Lung microvascular endothelial cell (primary cell): ENCODE data around the gene TATDN2. TPM values are rescaled to one million over a fixed set of nuclear protein-coding genes. Genes with fewer than 3 reads are reported as not detected.

Experiments used
- DNase-seq, 2 donors: peaks; one replicate each; pipeline versions ENCODE4 v3.0.0 to v3.0.0-alpha.2; 2010; ENCODE audit warnings: low read depth in 2 of 2
- total RNA-seq: library from RNA; depleted of rRNA; stranded (reverse); fragments of >200 nt; gene quantifications from 2 replicates; pipeline ENCODE4 v1.2.1, GENCODE V29; 2014

Gene TATDN2
- total RNA-seq, 1 donor from 2014 or later: 8.9 TPM

DNA sequence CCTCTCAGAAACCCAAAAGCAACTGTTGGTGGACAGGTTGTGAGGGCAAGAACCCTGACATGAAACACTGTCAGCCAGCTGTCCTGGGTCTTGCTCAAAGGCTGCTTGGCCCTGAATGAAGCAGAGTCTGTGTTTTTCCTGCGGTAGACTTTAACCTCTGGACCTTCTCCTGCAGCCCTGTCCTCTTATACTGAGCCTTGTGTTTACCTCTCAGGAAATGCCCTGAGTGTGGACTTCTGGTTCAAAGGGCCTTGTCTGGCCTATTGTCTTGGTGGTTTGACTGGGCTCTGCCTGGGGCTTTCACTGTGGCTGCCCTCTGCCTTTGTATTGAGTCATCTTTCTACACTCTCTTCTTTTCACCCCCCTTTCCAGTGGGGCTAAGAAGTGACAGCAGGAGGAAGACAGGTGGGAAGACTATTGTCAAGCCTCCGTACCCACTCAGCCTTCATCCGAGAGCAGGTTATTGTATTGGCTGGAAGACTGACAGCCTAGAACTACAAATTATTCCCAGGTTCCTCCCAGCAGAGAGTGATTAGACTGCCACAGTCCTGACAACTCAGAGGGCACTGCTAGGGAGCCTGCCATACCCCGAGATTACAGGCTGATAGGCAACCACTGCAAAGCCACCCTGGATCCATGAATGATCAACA is 69.2 kb downstream of the TATDN2 start:
- peak in 1 of 2 donors; percentile 42 for DNase-seq

DNA sequence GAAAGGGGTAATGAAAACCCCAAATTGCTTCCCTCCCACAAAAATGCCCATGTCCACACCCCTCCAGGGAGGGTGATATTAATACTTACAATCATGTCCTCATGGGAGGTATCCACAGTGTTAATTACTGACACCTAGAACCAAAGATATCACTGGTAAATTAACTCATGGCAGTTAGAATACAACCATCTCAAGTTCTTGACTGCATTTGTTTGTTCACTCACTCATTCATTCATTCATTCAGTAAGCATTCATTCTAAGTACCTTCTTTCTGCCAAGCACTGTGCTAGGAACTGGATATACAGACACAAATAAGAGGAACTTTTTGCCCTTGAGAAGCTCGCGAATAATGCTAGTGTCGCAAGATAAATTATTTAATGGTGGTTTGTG is 69.7 kb downstream of the TATDN2 start:
- no peak for DNase-seq

DNA sequence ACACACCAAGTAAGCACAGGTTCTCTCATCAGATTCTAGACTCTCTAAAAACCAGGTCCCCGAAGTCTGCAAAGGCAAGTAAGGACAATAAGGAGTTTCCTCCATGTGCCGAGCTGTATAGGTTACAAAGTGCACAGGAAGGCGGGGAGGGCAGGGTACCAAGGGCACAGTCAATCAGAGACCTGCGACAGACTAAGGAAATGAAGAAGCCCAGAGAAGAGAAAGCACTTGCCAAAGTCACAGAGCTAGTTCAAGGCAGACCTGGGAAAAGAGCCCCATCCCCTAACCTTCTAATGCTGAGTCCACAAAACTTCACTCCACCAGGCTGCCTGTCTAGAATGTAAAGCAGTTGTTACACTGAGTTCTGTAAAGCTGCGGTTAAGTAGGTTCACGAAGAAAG is 71.0 kb downstream of the TATDN2 start:
- no peak for DNase-seq

DNA sequence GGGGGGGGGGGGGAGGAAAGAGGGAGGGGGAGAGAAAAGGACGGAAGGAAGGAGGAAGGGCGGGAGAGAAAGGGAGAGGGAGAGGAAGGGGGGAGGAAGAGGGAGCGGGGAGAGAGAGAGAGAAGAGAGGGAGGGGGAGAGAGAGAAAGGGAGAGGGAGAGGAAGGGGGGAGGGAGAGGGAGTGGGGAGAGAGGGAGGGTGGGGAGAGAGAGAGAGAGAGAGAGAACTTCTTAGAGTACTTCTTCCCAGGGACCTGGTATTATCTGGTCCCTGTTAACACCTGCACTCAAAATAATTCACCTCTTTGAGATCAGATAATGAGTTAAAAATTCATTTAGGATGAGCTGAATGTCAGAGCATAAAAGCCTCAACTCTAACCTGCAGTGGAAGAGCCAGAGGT is 71.5 kb downstream of the TATDN2 start:
- no peak for DNase-seq

DNA sequence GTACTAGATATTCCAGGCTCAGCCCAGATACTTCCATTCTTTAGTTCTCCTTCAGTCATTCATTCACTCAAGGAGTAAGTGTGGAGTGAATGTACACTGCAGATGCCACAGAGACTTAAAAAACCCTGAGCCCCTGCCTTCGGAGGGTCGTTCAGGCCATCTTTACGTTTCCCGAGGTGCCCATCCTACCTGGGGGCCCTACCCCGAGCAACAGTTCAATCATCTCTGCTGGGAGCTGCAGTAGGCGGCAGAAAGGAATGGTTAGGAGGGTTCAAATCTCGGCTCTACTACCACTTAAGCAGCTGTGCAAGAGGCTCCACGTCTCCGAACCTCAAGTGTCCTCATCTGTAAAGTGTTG is 72.0 kb downstream of the TATDN2 start:
- no peak for DNase-seq

DNA sequence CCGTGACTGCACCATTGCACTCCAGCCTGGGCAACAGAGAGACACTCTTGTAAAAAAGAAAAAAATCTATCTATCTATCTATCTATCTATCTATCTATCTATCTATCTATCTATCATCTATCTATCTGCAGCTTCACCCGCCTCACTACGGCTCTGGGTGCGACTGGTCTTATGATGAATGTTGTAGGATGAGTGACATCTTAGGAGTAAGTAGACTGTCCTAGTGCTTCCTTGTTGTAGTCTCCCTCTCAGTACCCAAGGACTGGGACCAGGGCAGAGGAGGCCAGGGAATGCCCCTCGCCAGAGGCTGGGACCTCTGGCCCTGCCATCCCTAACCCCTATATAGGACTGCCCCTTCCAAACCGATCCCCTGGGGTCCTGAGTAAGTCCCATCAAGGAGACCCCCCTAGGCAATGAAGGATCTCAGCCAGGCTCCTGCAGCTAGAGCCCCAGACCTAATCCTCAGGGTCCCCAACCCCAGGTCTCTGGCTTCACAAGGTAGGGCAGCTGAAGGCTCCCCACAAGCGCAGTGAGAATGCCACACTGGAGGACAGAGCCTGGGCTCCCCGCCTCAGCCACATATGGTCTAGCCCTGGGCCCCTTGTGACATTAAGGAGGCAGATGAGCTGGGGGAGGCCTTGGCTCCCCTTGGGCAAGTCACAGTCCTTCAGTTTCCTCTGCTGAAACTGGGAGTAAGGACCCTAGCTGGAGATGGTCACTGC is 73.5 kb downstream of the TATDN2 start:
- no peak for DNase-seq

DNA sequence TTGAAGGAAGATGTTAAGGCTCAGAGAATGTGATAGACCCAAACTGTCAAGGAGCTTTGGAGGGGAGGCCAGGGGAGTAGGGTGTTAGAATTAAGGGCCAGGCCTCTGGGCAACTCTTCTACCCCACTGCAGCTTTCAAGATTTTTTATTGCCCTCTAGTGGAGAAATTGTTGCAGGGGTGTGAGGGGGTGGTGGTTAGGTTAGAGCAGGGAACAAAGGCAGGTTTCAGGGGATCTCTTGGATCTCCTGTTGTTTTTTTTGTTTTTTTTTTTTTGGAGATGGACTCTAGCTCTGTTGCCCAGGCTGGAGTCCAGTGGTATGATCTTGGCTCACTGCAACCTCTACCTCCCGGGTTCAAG is 74.1 kb downstream of the TATDN2 start:
- peak in 1 of 2 donors; percentile 18 for DNase-seq

DNA sequence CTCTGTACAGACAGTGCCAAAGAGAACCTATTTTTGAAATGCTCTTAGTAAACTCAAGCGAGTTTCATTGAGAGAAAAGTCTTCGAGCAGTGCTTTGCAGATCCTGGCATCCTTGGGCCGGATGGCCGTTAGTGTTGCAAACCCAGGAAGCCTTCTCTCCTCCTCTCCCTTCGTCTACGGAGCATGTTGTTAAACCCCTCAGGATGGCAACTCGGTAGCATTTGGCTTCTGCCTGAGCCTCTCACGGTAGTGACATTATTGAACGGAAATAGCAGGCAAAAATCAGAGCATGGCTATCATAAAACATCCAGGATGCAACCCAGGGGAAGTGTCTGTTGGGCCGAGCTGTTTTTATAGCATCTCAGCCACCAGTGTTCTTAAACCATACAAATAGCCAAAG is 79.3 kb downstream of the TATDN2 start:
- DNase-seq: no peak

DNA sequence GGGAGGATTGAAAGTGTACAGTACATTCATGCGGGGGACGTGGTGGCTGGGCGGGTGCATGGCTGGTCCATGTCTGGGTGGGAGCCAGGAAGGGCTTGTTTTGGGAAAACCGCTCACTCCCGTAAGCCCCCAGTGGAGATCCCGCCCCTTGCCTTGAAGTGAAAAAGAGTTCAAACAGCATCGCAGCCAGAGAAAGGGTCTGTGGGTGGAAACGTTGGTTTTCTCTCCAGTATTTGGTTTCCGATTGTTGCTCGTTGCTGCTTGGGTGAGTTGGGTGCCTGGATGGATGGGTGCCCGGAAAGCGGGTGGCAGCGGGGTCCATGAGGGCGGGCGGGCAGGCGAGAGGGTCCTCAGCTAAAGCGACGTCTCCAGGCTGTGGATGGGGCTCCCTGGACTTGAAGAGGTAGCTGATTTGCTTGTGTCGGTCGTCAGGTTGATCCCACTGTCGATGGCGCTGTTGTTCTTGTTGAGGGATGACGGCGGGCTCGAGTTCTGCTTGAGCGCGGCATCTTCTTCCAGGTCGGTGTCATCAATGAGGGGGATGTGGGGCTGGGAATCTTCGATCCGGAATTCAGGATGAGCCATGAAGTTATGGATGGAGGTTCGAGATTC is 80.3 kb downstream of the TATDN2 start:
- DNase-seq: no peak

DNA sequence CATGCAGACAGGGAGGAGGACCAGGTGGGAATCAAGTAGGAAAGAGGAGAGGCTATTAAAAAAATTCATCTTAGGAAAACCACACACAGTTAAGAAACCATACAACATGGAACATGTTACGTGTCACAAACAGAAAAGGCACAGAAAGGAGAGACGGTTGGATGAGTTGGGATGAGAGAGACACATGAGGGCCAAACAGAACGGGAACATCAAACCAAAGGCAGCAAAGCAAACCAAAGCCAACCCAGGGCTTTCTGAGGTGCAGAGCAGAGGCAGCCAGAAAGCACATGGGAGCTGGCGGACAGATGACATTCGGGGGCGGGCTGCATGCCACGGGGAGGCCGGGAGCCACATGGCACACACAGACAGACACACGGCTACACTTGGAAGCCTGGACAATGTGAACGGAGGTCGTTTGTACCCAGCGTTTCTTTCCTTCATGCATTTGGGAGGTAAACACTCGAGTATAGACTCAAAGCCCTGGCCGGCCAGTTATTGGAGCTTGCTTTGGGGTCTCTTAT is 81.3 kb downstream of the TATDN2 start:
- no peak for DNase-seq

DNA sequence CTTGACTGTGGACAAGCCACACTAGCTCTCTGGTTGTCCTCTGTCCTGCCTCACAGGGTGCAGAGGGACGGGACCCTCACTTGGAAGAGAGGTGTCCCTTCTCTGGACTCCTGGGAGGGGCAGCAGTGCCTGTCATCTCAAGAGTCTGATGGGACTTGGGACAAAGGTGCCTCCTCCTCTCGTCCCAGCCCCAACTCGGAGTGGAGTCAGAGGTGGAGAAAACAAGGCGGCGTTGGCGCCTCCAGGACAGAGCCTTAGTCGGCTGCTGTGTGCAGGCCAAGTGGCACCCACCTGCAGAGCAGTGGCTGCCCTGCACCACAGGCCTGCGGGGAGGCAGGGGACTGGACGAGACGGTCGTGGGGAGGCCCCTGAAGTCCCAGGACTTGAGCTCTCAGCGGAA is 82.1 kb downstream of the TATDN2 start:
- no peak for DNase-seq

Other genes starting within 250 kb of the TATDN2 start
- gene FANCD2, start 222.0 kb upstream of the TATDN2 start, total RNA-seq: 5.8 and 11.6 TPM in 2 replicates
- not detected in 2 replicates for gene FANCD2OS, start 140.2 kb upstream of the TATDN2 start, total RNA-seq
- gene BRK1, start 132.8 kb upstream of the TATDN2 start, total RNA-seq: 113 and 126 TPM in 2 replicates
- gene VHL, start 106.7 kb upstream of the TATDN2 start, total RNA-seq: 28.8 and 39.3 TPM in 2 replicates
- 23.5 and 27.0 TPM in 2 replicates for gene IRAK2, start 83.5 kb upstream of the TATDN2 start, total RNA-seq
- gene GHRL, start 44.5 kb downstream of the TATDN2 start, total RNA-seq: 0.40 and 0.65 TPM in 2 replicates
- gene SEC13, start 72.7 kb downstream of the TATDN2 start, total RNA-seq: 250 and 335 TPM in 2 replicates